ENCODE data around the gene GALK1.
"Not testable (repeated sequence)": the region's sequence is repeated elsewhere in the genome, so short reads cannot be mapped to it uniquely, and the experiment has no call there.

- not testable (repeated sequence) for TF ChIP-seq CTCF (IDR thresholded peaks at IDR 0.05 in 2 of 3, conservative IDR thresholded peaks at IDR 0.05 in 1 of 3; ENCODE audit: insufficient read depth in 2 of 3, low read depth in 1 of 3, low read length in 3 of 3); ATF4 (CRISPR knock-in tag; IDR thresholded peaks at IDR 0.05); YY1 (IDR thresholded peaks at IDR 0.05; ENCODE audit: borderline replicate concordance in 1 of 3, control insufficient read depth in 1 of 3, extremely low read depth in 1 of 3, insufficient read depth in 3 of 3, insufficient read length in 1 of 3, insufficient replicate concordance in 2 of 3, low read depth in 1 of 3, low read length in 2 of 3); HSF4 (CRISPR knock-in tag; IDR thresholded peaks at IDR 0.05; ENCODE audit: borderline replicate concordance); CHD7 (IDR thresholded peaks at IDR 0.05; ENCODE audit: low read depth, low read length)
Measured at GRCh38 chr17:75759978-75760640, 4.9 kb downstream of the GALK1 start.

All from K562 (cell line).